GM12873 (cell line): ENCODE results near the gene TTLL1.

Source experiments
- CTCF ChIP-seq: IDR thresholded peaks from 2 replicates; pipeline ENCODE4 v1.5.1; 2012; ENCODE audit warnings: low read depth, mild to moderate bottlenecking, moderate library complexity, low read length, control low read depth; ENCODE audit not compliant: insufficient read depth; ENCODE audit errors: missing control alignments

Gene TTLL1

GRCh38 chr22:43008921-43009320 is 80.3 kb downstream of the TTLL1 start:
- no peak for TF ChIP-seq CTCF

GRCh38 chr22:43008509-43008908 is 80.7 kb downstream of the TTLL1 start:
- no peak for TF ChIP-seq CTCF

GRCh38 chr22:43007519-43008102 is 81.6 kb downstream of the TTLL1 start:
- no peak for TF ChIP-seq CTCF

- no peak for TF ChIP-seq CTCF
Observed at GRCh38 chr22:43006753-43007152, 82.4 kb downstream of the TTLL1 start.

GRCh38 chr22:43006016-43006505 is 83.1 kb downstream of the TTLL1 start:
- no peak for TF ChIP-seq CTCF

- no peak for TF ChIP-seq CTCF
Observed at GRCh38 chr22:43005106-43005505, 84.1 kb downstream of the TTLL1 start.

- no peak for TF ChIP-seq CTCF
Observed at GRCh38 chr22:43004362-43005035, 84.7 kb downstream of the TTLL1 start.
